ENCODE results near the gene SYNDIG1.

Gene SYNDIG1

GRCh38 chr20:24637087-24637486, 167.7 kb downstream of the SYNDIG1 start:
- no peak for DNase-seq (ENCODE audit: insufficient read length, low spot score)

GRCh38 chr20:24637941-24638340, 168.5 kb downstream of the SYNDIG1 start:
- FAIRE-seq = no peak
- no peak for DNase-seq (ENCODE audit: insufficient read length, low spot score)
- TF ChIP-seq CTCF (IDR thresholded peaks at IDR 0.05; ENCODE audit: insufficient read depth, missing control alignments) = no peak

More at GRCh38 chr20:24637087-24637486, 167.7 kb downstream of the SYNDIG1 start:
- FAIRE-seq = no peak
- TF ChIP-seq CTCF (IDR thresholded peaks at IDR 0.05; ENCODE audit: insufficient read depth, missing control alignments) = no peak

GRCh38 chr20:24638591-24639548, 169.4 kb downstream of the SYNDIG1 start:
- FAIRE-seq = no peak
- TF ChIP-seq CTCF (IDR thresholded peaks at IDR 0.05; ENCODE audit: insufficient read depth, missing control alignments) = no peak
- no peak for DNase-seq (ENCODE audit: insufficient read length, low spot score)

- FAIRE-seq (no peak), DNase-seq (ENCODE audit: insufficient read length, low spot score) (no peak)
- TF ChIP-seq CTCF (IDR thresholded peaks at IDR 0.05; ENCODE audit: insufficient read depth, missing control alignments) = no peak
These were observed 170.8 kb downstream of the SYNDIG1 start for GRCh38 chr20:24640276-24640675.

GRCh38 chr20:24640686-24641085, 171.3 kb downstream of the SYNDIG1 start:
- no peak for FAIRE-seq
- no peak for DNase-seq (ENCODE audit: insufficient read length, low spot score)
- TF ChIP-seq CTCF (IDR thresholded peaks at IDR 0.05; ENCODE audit: insufficient read depth, missing control alignments) = no peak

- FAIRE-seq (no peak), DNase-seq (ENCODE audit: insufficient read length, low spot score) (no peak)
- no peak for TF ChIP-seq CTCF (IDR thresholded peaks at IDR 0.05; ENCODE audit: insufficient read depth, missing control alignments)
These were observed 174.6 kb downstream of the SYNDIG1 start for GRCh38 chr20:24643731-24644626.

Data from D721Med (cell line).